Measurements from ENCODE around the gene ACAA1. TPM values are rescaled to one million over a fixed set of nuclear protein-coding genes. Genes with fewer than 3 reads are reported as not detected.
A peak's percentile ranks its signal among the peaks of the same experiment; 100 is the strongest.

Gene ACAA1
- total RNA-seq, 1 experiment from 2014 or later, result 14.9 TPM

- no peaks in the 10 kb centered on the region for H3K36me3 ChIP-seq
- no peaks in the 10 kb centered on the region for H3K27me3 ChIP-seq
- no peak for DNase-seq
- H3K4me3 ChIP-seq, result no peak overlapping the region
- H3K4me1 ChIP-seq, result no peaks in the 10 kb centered on the region
- no peak overlapping the region for H3K27ac ChIP-seq
- H3K9me3 ChIP-seq (replicated peaks), result no peaks in the 10 kb centered on the region
These were observed 15.0 kb downstream of the ACAA1 start for GRCh38 chr3:38121832-38122461.

GRCh38 chr3:38121451-38121831 is 15.5 kb downstream of the ACAA1 start:
- no peak overlapping the region for H3K4me3 ChIP-seq
- no peak for DNase-seq
- H3K27ac ChIP-seq, result no peak overlapping the region
- H3K27me3 ChIP-seq, result no peaks in the 10 kb centered on the region
- H3K4me1 ChIP-seq, result no peaks in the 10 kb centered on the region
- no peaks in the 10 kb centered on the region for H3K36me3 ChIP-seq
- no peaks in the 10 kb centered on the region for H3K9me3 ChIP-seq (replicated peaks)

GRCh38 chr3:38120693-38121450 is 16.1 kb downstream of the ACAA1 start:
- no peak for DNase-seq
- Histone ChIP-seq H3K4me3 (no peak overlapping the region), H3K27me3 (no peaks in the 10 kb centered on the region), H3K27ac (no peak overlapping the region), H3K4me1 (no peaks in the 10 kb centered on the region), H3K9me3 (replicated peaks) (no peaks in the 10 kb centered on the region), H3K36me3 (no peaks in the 10 kb centered on the region)

GRCh38 chr3:38119821-38120692 is 16.9 kb downstream of the ACAA1 start:
- no peak for DNase-seq
- Histone ChIP-seq H3K27me3 (no peaks in the 10 kb centered on the region), H3K9me3 (replicated peaks) (no peaks in the 10 kb centered on the region), H3K36me3 (no peaks in the 10 kb centered on the region), H3K27ac (no peak overlapping the region), H3K4me3 (no peak overlapping the region), H3K4me1 (no peaks in the 10 kb centered on the region)

DNA sequence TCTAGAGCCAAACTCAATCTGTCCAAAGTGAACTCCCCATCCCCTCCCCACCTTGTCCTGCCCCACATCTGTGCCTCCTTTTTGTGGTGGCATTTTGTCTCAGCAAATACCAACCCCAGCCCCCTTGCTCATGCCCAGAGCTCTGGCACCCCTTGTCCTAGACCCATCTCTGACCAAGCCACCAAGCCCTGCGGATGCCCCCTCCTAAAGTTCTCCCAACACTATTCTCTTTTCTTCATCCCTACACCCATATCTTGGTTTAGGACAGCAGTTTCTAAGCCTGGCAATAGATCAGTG is 17.7 kb downstream of the ACAA1 start:
- Histone ChIP-seq H3K27me3 (no peaks in the 10 kb centered on the region), H3K36me3 (no peaks in the 10 kb centered on the region), H3K4me3 (no peak overlapping the region), H3K9me3 (replicated peaks) (no peaks in the 10 kb centered on the region), H3K4me1 (no peaks in the 10 kb centered on the region), H3K27ac (no peak overlapping the region)
- no peak for DNase-seq

GRCh38 chr3:38118421-38119247 is 18.3 kb downstream of the ACAA1 start:
- no peaks in the 10 kb centered on the region for H3K4me1 ChIP-seq
- DNase-seq, result no peak
- H3K27ac ChIP-seq, result no peak overlapping the region
- no peaks in the 10 kb centered on the region for H3K36me3 ChIP-seq
- H3K9me3 ChIP-seq (replicated peaks), result no peaks in the 10 kb centered on the region
- no peaks in the 10 kb centered on the region for H3K27me3 ChIP-seq
- no peak overlapping the region for H3K4me3 ChIP-seq

DNA sequence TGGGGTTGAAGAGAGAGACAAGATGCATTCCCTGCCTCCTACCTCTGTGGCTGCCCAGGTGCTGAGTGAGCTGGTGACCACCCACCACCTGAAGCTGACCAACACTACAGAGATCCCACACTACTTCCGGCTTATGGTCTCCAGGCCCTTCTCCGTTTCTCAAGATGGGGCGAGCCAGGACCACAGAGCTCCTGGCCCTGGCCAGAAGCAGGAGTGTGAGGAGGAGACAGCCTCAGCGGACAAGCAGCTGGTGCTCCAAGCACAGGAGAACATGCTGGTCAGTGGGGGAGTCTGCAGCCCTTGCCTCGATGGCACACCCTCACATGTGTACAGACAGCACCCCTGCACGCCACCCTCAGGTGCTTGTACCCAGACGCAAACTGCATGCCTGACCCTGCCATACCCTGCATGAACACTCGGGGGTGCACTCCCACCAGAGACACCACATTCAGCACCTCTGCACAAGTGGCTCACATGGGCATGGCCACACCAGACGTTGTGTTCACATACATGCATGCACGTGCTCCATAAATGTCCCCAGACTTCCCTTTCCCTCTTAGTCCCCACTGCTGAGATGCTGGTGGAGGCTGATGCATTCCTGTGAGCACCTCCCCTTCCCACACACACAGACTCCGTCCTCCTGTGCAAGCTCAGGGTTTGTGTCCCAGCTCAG is 19.0 kb downstream of the ACAA1 start:
- Histone ChIP-seq H3K27ac (no peak overlapping the region), H3K9me3 (replicated peaks) (no peaks in the 10 kb centered on the region), H3K4me1 (no peaks in the 10 kb centered on the region), H3K4me3 (no peak overlapping the region), H3K27me3 (no peaks in the 10 kb centered on the region), H3K36me3 (no peaks in the 10 kb centered on the region)
- DNase-seq, result peak; percentile 11 to 32

DNA sequence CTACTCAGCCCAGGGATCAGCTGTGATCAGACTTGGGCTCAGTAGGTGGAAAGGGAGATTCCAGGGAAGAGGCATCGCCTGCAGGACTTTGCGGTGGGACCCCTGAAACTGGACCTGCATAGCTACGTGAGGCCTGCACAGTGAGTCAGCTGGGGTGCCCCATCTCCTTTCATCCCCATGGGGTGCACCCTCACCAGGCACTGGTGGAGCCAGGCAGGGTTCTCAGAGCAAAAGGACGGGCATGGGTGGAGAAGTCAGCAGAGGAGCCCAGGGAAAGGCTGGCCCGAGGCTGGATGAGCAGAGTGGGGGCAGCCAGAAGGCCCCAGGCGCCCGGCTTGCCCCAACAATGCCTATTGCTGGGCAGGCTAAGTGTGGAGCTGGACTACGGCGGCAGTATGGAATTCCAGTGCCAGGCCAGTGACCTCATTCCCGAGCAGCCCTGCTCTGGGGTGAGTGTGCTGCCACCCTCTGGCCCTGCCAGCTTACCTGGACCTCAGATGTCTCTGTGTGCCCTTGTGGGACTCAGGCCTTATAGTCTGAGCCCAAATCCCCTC is 19.7 kb downstream of the ACAA1 start:
- Histone ChIP-seq H3K36me3 (no peaks in the 10 kb centered on the region), H3K4me3 (no peak overlapping the region), H3K4me1 (no peaks in the 10 kb centered on the region), H3K27ac (no peak overlapping the region), H3K27me3 (no peaks in the 10 kb centered on the region), H3K9me3 (replicated peaks) (no peaks in the 10 kb centered on the region)
- DNase-seq, result no peak

DNA sequence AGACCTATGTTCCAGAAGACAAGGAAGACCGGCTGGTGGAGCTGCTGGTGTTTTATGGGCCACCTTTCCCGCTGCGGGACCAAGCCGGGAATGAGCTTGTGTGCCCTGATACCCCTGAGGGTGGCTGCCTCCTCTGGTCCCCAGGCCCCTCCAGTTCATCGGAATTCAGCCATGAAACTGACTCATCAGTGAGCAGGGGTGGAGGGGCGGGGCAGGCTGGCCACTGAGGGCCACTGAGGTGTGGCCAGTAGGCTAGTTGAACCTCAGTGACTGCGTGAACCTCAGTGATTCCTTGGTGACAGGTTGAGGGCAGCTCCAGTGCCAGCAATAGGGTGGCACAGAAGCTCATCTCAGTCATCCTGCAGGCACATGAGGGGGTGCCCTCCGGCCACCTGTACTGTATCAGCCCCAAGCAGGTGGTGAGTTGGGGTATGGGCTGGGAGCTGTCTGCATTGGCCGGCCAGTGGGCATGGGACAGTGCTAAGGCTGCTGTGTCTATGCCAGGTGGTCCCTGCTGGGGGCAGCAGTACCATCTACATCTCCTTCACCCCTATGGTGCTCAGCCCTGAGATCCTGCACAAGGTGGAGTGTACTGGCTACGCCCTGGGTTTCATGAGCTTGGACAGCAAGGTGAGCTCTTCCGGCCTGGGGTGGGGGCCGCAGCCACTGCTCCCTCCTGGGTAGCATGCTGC is 20.3 kb downstream of the ACAA1 start:
- H3K4me3 ChIP-seq, result no peak overlapping the region
- no peaks in the 10 kb centered on the region for H3K4me1 ChIP-seq
- H3K36me3 ChIP-seq, result no peaks in the 10 kb centered on the region
- no peak overlapping the region for H3K27ac ChIP-seq
- no peaks in the 10 kb centered on the region for H3K27me3 ChIP-seq
- no peaks in the 10 kb centered on the region for H3K9me3 ChIP-seq (replicated peaks)
- no peak for DNase-seq

DNA sequence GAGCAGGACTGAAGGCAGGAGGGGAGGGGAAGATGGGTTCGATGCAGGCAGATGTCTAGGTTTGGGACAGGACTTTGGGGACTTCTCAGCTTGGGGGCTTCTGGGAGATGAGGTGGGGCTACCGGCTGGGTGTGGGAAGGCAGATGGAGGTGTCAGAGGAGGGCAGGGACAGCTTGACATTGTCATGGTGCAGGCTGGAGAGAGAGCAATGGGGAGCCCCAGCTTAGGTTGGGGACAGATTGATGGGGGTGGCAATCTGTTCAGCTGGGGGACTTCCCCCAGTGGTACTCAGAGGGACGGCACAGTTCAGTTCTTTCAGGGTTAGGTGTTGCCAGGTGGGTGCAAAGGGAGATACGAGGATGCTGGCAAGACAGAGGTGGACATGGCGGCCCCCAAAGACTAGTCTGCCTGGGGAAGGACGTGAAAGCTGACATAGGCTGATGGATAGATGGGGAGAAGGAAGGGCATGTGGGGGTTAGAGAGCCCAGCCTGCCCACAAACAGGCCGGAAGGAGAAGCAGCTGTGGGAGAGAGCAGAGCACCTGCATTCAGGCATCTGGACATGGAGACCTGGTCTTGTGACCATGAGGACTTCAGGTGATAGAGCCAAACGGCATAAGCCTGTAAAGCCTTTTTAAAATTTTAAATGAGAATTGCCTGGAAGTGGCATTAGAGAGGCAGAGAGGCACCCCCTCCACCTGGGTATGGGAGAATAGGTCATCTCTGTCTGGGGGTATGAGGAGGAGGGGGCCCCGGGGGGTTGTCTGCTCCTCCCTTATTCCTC is 21.1 kb downstream of the ACAA1 start:
- no peak for DNase-seq
- no peaks in the 10 kb centered on the region for H3K36me3 ChIP-seq
- no peaks in the 10 kb centered on the region for H3K27me3 ChIP-seq
- no peak overlapping the region for H3K27ac ChIP-seq
- H3K4me3 ChIP-seq, result no peak overlapping the region
- no peaks in the 10 kb centered on the region for H3K4me1 ChIP-seq
- no peaks in the 10 kb centered on the region for H3K9me3 ChIP-seq (replicated peaks)

DNA sequence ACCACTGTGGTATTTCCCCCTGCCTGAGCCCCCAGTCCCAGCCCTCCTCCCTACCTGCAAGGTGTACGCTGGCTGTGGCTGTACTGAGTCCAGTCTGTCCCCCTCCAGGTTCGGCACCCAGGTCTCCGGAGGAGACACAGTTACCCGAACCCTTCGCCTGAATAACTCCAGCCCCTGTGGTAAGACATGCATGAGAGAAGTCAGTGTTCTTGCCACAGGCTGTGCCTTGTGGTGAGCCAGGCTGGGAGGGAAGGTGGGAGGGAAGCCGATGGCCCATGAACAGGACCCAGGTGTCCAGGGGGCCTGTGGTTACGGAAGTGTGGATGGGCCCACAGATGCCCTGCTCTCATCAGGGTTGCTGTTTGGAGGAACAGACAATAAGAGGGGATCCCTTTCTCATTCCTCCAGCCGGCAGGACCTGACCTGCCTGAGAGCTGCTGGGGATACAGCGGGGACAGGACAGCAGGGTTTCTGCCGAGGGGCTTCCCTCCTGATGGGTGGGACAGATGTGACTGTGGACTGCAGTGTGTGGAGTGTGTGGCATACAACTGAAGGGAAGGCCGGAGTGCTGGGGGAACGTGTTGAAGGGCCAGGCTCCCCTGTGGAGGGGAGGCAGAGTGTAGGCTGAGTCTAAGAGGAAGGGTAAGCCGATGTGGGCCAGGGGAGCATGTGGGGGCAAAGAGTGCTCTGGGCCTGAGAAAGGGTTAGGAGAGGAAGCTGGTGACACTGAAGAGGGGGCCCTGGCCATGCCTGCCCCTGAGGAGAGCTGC is 21.9 kb downstream of the ACAA1 start:
- H3K9me3 ChIP-seq (replicated peaks), result no peaks in the 10 kb centered on the region
- no peaks in the 10 kb centered on the region for H3K36me3 ChIP-seq
- no peak overlapping the region for H3K4me3 ChIP-seq
- H3K27ac ChIP-seq, result no peak overlapping the region
- no peak for DNase-seq
- H3K4me1 ChIP-seq, result no peaks in the 10 kb centered on the region
- no peaks in the 10 kb centered on the region for H3K27me3 ChIP-seq

DNA sequence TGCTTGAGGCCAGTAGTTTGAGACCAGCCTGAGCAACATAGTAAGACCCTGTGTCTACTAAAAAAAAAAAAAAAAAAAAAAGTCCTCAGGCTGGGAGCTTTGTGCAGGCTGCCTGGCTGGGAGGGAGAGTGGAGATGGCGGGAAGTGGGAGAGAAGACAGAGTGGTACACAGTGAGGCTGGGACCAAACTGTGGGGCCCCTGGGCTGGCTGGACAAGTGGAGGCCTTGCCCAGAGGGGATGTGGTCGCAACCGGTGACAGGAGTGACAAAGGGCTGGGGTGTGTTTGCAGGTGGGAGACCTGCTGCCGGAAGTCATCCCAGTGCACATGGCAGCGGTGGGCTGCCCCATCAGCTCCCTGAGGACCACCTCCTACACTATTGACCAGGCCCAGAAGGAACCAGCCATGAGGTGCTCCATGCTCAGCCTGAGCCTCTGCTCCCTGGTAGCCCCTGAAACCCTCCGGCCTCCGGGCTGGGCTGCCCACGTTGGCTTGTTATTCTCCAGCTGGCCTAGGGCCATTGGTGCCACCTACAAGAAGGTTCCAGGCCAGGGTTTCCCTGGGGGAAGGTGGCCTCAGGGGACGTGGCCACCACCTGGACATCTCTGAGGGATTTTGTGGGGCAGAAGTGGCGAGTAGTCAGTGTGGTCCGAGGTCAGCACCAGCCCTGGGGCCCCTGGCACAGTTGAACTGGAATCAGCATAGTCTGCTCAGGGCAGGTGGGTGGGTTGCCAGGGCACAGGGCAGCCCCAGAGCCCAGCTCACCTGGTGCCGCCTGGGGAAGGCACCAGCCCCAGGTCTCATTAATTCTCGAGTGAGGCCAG is 22.7 kb downstream of the ACAA1 start:
- no peak overlapping the region for H3K27ac ChIP-seq
- no peaks in the 10 kb centered on the region for H3K9me3 ChIP-seq (replicated peaks)
- H3K4me1 ChIP-seq, result no peaks in the 10 kb centered on the region
- no peaks in the 10 kb centered on the region for H3K27me3 ChIP-seq
- H3K4me3 ChIP-seq, result no peak overlapping the region
- no peaks in the 10 kb centered on the region for H3K36me3 ChIP-seq
- no peak for DNase-seq
